IPS-15b (cell line): ENCODE data around the gene PRRG4.
"Not testable (repeated sequence)": the region's sequence is repeated elsewhere in the genome, so short reads cannot be mapped to it uniquely, and the experiment has no call there.

Experiments used
- H3K27me3 ChIP-seq: one replicate; pipeline ENCODE4 v1.6.1; 2013; ENCODE audit warnings: low read length; ENCODE audit not compliant: control insufficient read depth, insufficient read depth
- H3K36me3 ChIP-seq: one replicate; pipeline ENCODE4 v1.6.1; 2013; ENCODE audit warnings: low read length; ENCODE audit not compliant: control insufficient read depth, insufficient read depth
- H3K4me1 ChIP-seq: one replicate; pipeline ENCODE4 v1.6.1; 2013; ENCODE audit warnings: mild to moderate bottlenecking, low read length; ENCODE audit not compliant: control insufficient read depth, insufficient read depth
- H3K4me3 ChIP-seq: one replicate; pipeline ENCODE4 v1.5.1; 2013; ENCODE audit warnings: low read depth, low read length
- H3K9ac ChIP-seq: one replicate; pipeline ENCODE4 v1.6.1; 2013; ENCODE audit warnings: low read depth, mild to moderate bottlenecking, low read length
- H3K9me3 ChIP-seq: one replicate; pipeline ENCODE4 v1.6.1; 2013; ENCODE audit warnings: mild to moderate bottlenecking, low read length; ENCODE audit not compliant: control insufficient read depth, insufficient read depth

PRRG4 gene

GRCh38 chr11:32829680-32830412 is at the start of gene PRRG4:
TSS of gene PRRG4 (plus strand) at chr11:32829927. CDS start at chr11:32830530, 603 bp downstream.
- Histone ChIP-seq H3K9ac (peak within 1 kb of the TSS; percentile 73), H3K27me3 (peaks cover 27% of the 10 kb centered on the region), H3K4me1 (no peaks in the 10 kb centered on the region), H3K9me3 (no peaks in the 10 kb centered on the region), H3K4me3 (peak within 1 kb of the TSS; percentile 79), H3K36me3 (no peaks in the 10 kb centered on the region)

GRCh38 chr11:32780839-32781238 is 48.9 kb upstream of the PRRG4 start:
- H3K36me3 ChIP-seq, H3K27me3 ChIP-seq, H3K9me3 ChIP-seq, H3K9ac ChIP-seq, H3K4me3 ChIP-seq, H3K4me1 ChIP-seq: not testable (repeated sequence)

- Histone ChIP-seq H3K4me1 (no peaks in the 10 kb centered on the region), H3K4me3 (no peak overlapping the region), H3K27me3 (no peaks in the 10 kb centered on the region), H3K9me3 (no peaks in the 10 kb centered on the region), H3K9ac (no peak overlapping the region), H3K36me3 (no peaks in the 10 kb centered on the region)
Observed at GRCh38 chr11:32781721-32782120, 48.0 kb upstream of the PRRG4 start.

- Histone ChIP-seq H3K4me3 (no peak overlapping the region), H3K27me3 (no peaks in the 10 kb centered on the region), H3K36me3 (no peaks in the 10 kb centered on the region), H3K9me3 (no peaks in the 10 kb centered on the region), H3K4me1 (no peaks in the 10 kb centered on the region), H3K9ac (no peak overlapping the region)
Observed at GRCh38 chr11:32785262-32785661, 44.5 kb upstream of the PRRG4 start.

GRCh38 chr11:32786811-32787210 is 42.9 kb upstream of the PRRG4 start:
- Histone ChIP-seq H3K36me3 (no peaks in the 10 kb centered on the region), H3K9me3 (no peaks in the 10 kb centered on the region), H3K27me3 (no peaks in the 10 kb centered on the region), H3K4me3 (no peak overlapping the region), H3K9ac (no peak overlapping the region), H3K4me1 (no peaks in the 10 kb centered on the region)

GRCh38 chr11:32790916-32791315 is 38.8 kb upstream of the PRRG4 start:
- no peak overlapping the region for H3K9ac ChIP-seq
- H3K4me1 ChIP-seq = peaks cover 4% of the 10 kb centered on the region
- no peak overlapping the region for H3K4me3 ChIP-seq
- H3K36me3 ChIP-seq = no peaks in the 10 kb centered on the region
- H3K27me3 ChIP-seq = no peaks in the 10 kb centered on the region
- H3K9me3 ChIP-seq = no peaks in the 10 kb centered on the region

- peak overlapping the region; percentile 24 for H3K4me3 ChIP-seq
- H3K9ac ChIP-seq = no peak overlapping the region
- H3K4me1 ChIP-seq = peaks cover 4% of the 10 kb centered on the region
- H3K36me3 ChIP-seq = no peaks in the 10 kb centered on the region
- H3K27me3 ChIP-seq = no peaks in the 10 kb centered on the region
- no peaks in the 10 kb centered on the region for H3K9me3 ChIP-seq
Observed at GRCh38 chr11:32792111-32792947, 37.4 kb upstream of the PRRG4 start.

GRCh38 chr11:32792948-32793475 is 36.7 kb upstream of the PRRG4 start:
- Histone ChIP-seq H3K4me3 (peak overlapping the region; percentile 24), H3K9ac (no peak overlapping the region)

GRCh38 chr11:32794439-32794838 is 35.3 kb upstream of the PRRG4 start, which contains the start of gene CCDC73:
TSS of gene CCDC73 (minus strand) at chr11:32794662. CDS start at chr11:32760243, 34,419 bp downstream.
- H3K9me3 ChIP-seq = no peaks in the 10 kb centered on the region
- H3K27me3 ChIP-seq = no peaks in the 10 kb centered on the region
- H3K9ac ChIP-seq = no peak within 1 kb of the TSS

More at GRCh38 chr11:32792948-32793475, 36.7 kb upstream of the PRRG4 start:
- H3K36me3 ChIP-seq = no peaks in the 10 kb centered on the region
- H3K9me3 ChIP-seq = no peaks in the 10 kb centered on the region
- H3K4me1 ChIP-seq = peaks cover 4% of the 10 kb centered on the region
- no peaks in the 10 kb centered on the region for H3K27me3 ChIP-seq

GRCh38 chr11:32796425-32796824 is 33.3 kb upstream of the PRRG4 start:
- H3K36me3 ChIP-seq = no peaks in the 10 kb centered on the region
- H3K27me3 ChIP-seq = no peaks in the 10 kb centered on the region

More at GRCh38 chr11:32794439-32794838, 35.3 kb upstream of the PRRG4 start, which contains the start of gene CCDC73:
- no peaks in the 10 kb centered on the region for H3K36me3 ChIP-seq
- H3K4me3 ChIP-seq = no peak within 1 kb of the TSS
- peaks cover 4% of the 10 kb centered on the region for H3K4me1 ChIP-seq

GRCh38 chr11:32809313-32809712 is 20.4 kb upstream of the PRRG4 start:
- no peak overlapping the region for H3K4me3 ChIP-seq
- H3K4me1 ChIP-seq = no peaks in the 10 kb centered on the region
- no peak overlapping the region for H3K9ac ChIP-seq
- no peaks in the 10 kb centered on the region for H3K9me3 ChIP-seq
- H3K36me3 ChIP-seq = no peaks in the 10 kb centered on the region
- no peaks in the 10 kb centered on the region for H3K27me3 ChIP-seq

More at GRCh38 chr11:32796425-32796824, 33.3 kb upstream of the PRRG4 start:
- peaks cover 4% of the 10 kb centered on the region for H3K4me1 ChIP-seq
- H3K9me3 ChIP-seq = no peaks in the 10 kb centered on the region
- no peak overlapping the region for H3K4me3 ChIP-seq
- H3K9ac ChIP-seq = no peak overlapping the region
